ENCODE data around the gene NINJ2.
A peak's percentile ranks its signal among the peaks of the same experiment; 100 is the strongest.

NINJ2 gene

DNA sequence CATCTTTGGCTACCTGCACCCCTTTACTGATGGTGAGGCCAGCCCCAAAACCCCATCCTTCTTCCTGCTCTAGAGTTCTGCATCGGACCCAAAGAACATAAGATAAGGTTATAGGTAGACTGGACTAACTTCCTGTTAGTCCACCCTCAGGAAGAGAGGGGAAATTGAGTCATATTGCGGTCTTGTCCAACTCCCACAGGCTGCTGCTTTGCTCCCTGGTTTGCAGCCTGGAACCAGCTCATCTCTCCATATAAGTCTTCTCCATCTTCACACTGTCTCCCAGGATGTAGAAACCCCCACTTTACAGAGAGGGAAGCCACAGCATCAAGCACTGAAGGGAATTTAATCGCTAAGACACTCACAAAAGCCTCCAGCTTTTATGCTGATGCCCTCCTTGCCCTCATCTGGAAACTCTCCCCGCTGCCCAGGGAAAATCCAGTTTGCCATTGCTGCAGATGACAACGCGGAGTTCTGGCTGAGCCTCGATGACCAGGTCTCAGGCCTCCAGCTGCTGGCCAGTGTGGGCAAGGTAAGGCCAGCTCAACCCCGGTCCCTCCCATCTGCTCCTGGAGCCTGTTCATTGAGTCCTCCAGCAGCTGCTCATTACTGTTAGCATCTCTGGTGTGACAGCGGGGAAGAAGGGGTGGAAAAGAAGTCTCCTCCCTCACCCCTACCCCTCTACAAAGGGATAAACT is 118.2 kb downstream of the NINJ2 start:
- no peak for DNase-seq

- DNase-seq, result no peak
These were observed 119.1 kb downstream of the NINJ2 start for GRCh38 chr12:544142-544541.

GRCh38 chr12:543114-543451 is 120.2 kb downstream of the NINJ2 start:
- DNase-seq, result no peak

- DNase-seq, result no peak
These were observed 120.7 kb downstream of the NINJ2 start for GRCh38 chr12:542395-543113.

- no peak for DNase-seq
These were observed 121.4 kb downstream of the NINJ2 start for GRCh38 chr12:541676-542324.

DNA sequence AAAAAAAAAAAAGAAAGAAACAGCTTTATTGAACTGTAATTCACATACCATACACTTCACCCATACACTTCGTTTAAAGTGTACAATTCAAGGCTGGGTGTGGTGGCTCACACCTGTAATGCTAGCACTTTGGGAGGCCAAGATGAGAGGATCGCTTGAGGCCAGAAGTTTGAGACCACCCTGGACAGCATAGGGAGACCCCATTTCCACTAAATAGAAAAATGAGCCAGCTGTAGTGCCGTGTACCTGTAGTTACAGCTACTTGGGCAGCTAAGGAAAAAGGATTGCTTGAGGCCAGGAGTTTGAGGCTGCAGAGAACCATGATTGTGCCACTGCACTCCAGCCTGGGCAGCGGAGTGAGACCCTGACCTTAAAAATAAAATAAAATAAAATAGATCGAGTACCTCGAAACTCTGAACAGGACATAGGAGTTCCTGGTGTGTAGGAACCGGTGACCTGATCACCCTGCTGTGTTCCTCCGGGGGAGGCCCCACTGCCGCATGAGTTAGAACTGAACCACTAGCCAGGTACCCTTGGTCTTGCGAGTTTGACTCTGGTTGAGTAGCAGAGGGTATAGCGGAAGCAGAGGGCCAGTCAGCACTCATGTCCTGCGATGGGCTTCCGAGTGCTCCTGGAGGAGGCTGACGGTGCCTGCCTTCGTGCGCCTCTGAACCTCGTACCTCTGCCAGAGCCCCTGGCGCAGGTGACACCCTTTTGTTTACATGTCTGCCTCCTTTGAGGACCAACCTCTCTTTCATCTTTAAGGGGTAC is 123.5 kb downstream of the NINJ2 start:
- DNase-seq, result no peak

- DNase-seq, result peak in 1 of 2 experiments; percentile 20
These were observed 124.3 kb downstream of the NINJ2 start for GRCh38 chr12:538731-539539.

DNA sequence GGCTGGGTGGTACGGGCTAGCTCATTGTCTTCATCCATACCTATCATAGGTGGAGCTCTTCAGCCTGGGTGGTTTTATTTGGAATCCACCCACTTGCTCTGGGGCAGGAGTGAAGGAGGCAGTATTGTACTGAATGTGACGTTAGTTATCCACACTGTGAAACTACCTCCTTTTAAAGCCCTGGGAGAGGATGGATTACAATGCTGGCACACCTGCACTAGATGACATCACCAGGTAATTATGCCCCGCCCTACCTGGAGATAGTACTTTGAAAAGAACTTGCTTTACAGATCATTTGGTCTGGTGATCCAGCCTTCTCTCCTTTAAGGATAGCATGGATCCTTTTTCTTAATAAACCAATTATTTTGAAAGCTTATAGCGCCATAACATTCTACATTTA is 125.5 kb downstream of the NINJ2 start:
- no peak for DNase-seq

- DNase-seq, result no peak
These were observed 126.4 kb downstream of the NINJ2 start for GRCh38 chr12:536751-537245.

- DNase-seq, result no peak
These were observed 127.8 kb downstream of the NINJ2 start for GRCh38 chr12:535396-535795.

DNA sequence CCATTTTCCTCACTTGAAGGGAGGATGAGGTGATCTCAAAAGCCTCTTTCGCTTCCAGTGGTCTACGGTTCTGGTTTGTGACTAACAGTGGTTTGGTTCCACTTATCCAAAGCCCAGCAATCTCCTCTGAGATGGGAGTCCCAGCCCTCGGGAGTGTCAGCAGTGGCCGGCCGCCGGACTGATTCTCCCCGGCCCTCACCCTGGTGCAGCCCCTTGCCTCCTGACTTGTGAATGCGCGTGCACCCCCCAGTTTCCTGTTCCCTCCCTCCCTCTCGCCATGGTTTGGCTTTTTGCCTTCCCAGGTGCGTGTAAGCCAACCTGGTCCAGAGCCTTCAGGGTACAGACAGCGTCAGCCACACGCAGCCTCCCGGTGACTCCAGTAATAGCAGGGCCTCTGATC is 129.0 kb downstream of the NINJ2 start:
- no peak for DNase-seq

GRCh38 chr12:533718-534117 is 129.5 kb downstream of the NINJ2 start:
- no peak for DNase-seq

DNA sequence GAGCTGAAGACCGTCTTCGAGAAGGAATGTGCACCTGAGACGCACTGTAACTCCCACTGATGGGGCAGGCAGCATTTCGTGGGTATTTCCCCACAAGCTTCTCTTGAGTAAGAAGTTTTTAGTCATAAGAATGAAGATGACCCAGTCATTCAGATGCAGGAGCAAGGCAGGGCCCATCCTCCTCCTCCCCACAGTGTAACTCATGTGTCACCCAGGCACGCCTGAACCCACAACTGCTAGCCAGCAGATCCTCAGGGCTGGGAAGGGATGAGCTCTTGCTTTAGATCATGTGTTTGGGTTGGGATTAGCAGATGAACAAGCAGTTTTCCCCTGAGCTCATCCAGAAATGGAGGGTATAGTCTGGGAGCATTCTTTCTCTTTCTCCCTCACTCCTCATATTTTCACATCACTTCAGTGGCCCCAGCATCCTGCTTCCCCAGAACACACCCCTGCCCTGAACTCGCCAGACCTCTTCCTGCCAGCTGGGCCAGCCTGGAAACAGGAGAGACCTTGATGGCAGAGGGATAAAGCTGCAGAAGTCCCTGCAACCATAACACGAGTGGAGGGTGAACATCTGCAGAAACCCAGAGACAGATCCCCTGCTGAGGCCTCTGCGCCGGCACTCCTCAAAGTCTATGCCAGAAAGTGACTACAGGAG is 130.2 kb downstream of the NINJ2 start:
- DNase-seq, result no peak

- DNase-seq, result no peak
These were observed 131.2 kb downstream of the NINJ2 start for GRCh38 chr12:531951-532585.

DNA sequence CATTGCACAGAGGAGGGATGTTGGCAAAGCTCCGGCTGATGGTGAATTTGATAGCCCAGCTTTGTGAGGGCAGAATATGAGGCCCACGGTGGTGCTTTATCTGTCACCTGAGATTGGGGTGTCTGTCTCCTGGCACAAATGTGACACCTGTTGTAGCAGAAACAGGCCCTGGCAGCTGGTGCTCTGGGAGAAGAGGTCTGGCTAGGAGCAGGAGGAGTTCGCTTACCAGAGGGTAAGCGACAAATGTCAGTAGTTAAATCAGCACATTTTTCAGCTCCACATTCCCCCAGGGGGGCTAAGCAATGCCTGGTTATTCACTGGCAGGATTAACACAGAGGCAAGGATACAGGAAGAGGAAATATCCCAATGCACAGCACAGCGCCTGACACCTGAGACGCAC is 132.4 kb downstream of the NINJ2 start:
- no peak for DNase-seq

- no peak for DNase-seq
These were observed 132.9 kb downstream of the NINJ2 start for GRCh38 chr12:530308-530707.

DNA sequence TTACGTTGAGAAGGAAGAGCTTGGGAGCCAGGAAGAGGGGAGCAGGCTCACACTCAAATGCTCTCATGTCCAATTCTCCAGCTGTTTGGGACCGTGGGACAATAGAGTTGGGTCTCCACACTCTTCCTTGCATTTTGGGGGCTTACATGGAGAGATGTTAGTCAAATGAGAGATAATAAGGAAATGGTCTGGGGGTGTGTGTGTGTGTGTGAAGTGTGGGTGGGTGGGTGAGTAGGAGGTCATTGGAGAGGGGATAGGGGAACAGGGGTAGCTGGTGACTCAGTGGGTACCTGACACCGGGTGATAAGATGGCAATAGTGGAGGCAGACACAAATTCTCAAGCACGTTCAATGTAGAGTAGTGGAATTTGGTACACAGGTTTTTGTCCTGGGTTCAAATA is 135.5 kb downstream of the NINJ2 start:
- DNase-seq, result no peak

DNA sequence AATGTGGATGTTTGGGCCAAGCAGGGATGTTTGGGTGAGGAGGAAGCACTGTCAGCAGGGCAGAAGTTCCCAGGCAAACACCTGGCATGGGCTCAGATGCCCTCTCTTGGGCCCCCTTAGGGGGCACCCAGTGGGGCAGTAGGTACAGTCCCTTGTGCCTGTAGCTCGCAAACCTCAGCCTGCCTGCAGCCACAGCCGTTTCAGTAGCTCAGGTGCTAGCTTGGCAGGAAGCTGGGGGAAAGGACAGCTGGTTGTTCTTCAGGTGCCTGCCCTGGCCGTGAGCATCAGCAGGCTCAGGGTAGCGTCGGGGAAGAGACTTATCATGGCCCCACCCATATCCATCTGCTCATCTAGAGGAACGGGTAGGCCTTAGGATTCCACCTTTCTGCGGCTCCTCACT is 136.0 kb downstream of the NINJ2 start:
- no peak for DNase-seq

DNA sequence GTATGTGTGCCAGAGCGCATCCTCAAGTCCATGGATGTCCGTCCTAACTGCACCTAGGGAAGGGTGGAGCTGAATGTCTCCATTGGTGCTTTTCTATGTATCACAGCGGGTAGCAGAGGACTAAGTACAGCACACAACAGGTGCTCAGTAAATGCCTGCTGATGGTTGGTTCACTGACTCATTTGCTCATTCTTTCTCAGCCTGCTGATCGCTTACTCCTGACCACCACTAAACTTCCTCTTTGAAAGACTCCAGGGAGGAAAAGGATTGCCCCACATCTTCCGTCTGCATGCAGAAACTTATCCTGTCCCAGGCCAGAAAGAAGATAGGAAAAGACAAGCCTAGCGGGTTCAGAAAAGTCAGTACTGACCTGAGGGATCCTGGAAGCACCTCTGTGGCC is 137.2 kb downstream of the NINJ2 start:
- no peak for DNase-seq

GRCh38 chr12:524167-524951 is 138.9 kb downstream of the NINJ2 start:
- DNase-seq, result no peak
